GM18526 (cell line): ENCODE data around the gene SCP2.

Experiments
- POLR2A ChIP-seq: IDR thresholded peaks from 3 replicates; pipeline ENCODE4 v1.6.1; 2011; ENCODE audit not compliant: insufficient read length; ENCODE audit errors: extremely low read depth

SCP2 gene

DNA sequence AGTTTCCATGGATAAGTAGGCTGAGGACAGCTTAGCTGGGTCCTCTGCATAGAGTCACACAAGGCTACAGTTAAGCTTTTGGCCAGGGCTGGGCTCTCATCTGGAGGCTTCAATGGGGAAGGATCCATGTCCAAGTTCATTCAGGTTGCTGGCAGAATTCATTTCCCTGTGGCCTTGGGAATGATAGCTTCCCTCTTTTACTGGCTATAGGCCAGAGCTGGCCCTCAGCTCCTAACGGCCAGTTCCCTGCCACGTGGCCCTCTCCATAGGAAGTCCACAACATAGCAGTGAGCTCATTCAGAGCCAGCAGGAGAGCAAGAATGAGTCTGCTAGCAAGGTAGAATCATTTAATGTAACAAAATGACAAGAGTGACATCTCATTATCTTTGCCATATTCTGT is 119.9 kb downstream of the SCP2 start:
- TF ChIP-seq POLR2A: no peak

GRCh38 chr1:53047737-53048736 is 121.0 kb downstream of the SCP2 start:
- no peak for TF ChIP-seq POLR2A

DNA sequence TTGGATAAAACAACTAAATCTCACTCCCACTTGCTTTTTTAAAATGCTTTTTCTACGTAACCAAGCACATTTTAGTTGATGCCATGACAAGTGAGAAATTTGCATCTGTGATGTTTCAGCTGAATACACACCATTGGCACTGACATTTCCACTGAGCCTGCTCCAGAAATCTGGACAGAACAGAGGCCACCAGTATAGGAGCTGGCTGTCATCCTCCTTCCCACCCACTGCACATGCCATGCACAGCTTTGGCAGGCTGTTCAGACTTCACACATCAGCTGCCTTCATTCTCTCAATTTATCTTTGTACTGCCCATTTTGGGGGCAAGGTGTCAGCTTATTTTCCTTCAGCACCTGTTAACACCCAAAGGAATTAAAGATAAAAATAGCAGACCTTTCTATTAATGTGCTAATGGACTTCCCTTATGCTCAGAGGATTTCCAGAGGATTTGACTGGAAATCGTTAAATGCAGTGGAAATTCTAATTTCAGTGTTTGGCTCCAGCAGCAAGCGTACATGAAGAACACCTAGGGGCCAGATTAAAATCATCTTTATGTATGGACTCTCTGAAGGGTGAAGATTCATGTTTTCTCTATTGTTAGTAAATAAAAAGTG is 122.0 kb downstream of the SCP2 start:
- TF ChIP-seq POLR2A: no peak

- no peak for TF ChIP-seq POLR2A
Measured at GRCh38 chr1:53049574-53049967, 122.5 kb downstream of the SCP2 start.

DNA sequence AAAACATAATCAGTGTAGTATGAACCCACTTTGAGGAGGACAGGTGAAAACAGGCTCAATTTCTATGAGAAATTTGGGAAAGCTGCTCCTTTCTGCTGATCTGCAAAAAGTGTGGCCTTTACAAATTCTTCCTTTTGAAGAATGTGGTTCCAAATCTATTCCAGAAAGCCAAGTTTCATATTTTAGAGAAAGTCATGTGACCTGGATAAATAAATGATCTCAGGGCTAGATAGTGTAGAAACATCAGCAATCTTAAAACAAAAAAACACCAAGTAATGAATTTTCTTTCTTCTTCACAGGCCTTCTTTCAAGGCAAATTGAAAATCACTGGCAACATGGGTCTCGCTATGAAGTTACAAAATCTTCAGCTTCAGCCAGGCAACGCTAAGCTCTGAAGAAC is 123.2 kb downstream of the SCP2 start:
- no peak for TF ChIP-seq POLR2A

DNA sequence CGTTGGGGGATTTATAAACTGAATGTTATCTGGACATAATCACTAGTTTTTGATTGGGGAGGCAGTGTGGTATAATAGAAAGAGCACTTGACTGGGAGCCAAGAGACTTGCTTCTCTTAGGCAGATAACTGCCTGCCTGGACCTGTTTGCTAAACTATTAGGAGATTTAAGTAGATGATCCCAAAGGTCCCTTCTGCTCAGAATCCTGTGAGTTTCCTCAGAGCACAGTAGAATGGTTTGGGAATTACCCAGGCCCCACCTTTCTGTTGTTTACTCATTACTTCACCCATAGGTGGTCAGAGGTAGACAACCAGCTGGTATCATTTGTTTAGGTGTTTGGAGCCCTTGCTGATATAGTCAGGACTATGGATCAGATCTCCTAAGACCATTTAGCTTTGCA is 124.6 kb downstream of the SCP2 start:
- TF ChIP-seq POLR2A: no peak

- TF ChIP-seq POLR2A: no peak
Measured at GRCh38 chr1:53057127-53057526, 130.1 kb downstream of the SCP2 start.

- TF ChIP-seq POLR2A: no peak
Measured at GRCh38 chr1:53060579-53060978, 133.5 kb downstream of the SCP2 start.

- TF ChIP-seq POLR2A: no peak
Measured at GRCh38 chr1:53061123-53061858, 134.2 kb downstream of the SCP2 start.

DNA sequence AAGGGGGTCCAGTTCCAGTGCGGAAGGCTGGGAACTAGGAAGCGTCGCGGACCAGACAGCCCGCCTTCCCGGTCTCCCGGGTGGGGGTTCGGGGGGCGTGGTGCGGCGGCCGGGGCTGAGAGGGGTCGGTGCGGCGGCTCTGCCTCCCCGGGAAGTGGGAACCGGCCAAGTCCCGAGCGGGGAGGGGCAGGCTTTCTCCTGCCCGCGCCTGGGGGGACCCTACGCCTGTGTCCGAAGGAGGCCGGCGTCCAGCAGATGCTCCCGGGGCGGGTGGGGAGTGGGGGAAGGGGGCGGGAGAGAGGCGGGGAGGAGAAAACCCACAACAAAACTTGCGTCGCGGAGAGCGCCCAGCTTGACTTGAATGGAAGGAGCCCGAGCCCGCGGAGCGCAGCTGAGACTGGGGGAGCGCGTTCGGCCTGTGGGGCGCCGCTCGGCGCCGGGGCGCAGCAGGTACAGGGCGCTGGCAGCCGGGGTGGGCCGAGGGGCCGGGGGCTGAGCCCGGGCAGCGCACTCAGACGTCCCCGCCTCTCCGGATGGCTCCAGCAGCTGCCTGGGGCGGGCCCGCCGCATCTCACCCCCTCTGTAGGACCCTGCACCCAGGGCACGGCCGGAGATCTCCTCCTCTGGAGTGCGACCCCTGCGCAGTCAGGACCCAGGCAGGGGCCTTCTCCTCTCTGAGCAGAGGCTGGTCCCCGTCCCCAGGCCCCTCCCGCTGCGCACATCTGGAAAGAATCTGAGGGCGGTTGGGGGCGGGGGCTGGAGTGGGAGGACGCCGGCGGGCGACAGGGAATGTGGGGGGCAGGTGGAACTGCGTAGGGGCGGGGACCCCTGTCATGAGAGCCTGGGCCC is 135.0 kb downstream of the SCP2 start, which contains the start of gene PODN:
Gene PODN, plus strand, starts transcription at position 355 of the 849 bp plus-strand sequence. CDS start 7,643 bp downstream, outside the sequence.
- no peak for TF ChIP-seq POLR2A

DNA sequence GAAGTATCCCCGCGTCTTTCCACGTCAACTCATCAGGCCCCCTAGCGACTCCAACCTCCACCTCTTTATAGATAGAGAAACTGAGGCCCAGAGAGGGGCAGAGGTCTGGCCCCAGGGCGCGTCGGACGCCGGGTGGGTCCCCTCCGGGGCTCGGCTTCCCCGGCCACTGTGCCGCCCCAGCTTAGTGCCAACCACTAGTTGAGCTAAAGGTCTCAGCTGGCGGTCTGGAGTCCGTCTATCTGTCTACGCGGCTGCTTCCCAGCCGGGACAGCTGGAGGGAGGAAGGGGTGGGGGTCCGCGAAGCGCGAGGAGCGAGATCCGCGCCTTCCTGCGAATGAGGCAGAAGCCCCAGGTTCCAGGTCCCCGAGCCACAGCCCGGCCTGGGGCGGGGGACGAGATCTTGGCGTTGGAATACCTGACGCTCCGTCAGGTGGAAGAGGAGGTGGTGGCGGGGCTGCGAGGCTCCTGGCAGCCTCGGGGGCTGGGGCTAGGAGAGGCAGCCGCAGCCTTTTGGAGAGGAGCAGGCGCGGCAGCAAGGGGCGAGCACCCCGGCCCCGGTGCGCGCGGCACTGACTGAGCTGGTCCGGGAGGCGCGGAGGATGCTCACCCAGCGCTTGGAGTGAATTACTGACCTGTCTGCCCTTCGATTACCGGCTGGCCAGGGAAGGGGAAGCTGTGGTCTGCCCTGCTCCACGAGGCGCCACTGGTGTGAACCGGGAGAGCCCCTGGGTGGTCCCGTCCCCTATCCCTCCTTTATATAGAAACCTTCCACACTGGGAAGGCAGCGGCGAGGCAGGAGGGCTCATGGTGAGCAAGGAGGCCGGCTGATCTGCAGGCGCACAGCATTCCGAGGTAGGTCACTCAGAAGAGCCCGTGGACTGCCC is 135.9 kb downstream of the SCP2 start:
- TF ChIP-seq POLR2A: no peak

DNA sequence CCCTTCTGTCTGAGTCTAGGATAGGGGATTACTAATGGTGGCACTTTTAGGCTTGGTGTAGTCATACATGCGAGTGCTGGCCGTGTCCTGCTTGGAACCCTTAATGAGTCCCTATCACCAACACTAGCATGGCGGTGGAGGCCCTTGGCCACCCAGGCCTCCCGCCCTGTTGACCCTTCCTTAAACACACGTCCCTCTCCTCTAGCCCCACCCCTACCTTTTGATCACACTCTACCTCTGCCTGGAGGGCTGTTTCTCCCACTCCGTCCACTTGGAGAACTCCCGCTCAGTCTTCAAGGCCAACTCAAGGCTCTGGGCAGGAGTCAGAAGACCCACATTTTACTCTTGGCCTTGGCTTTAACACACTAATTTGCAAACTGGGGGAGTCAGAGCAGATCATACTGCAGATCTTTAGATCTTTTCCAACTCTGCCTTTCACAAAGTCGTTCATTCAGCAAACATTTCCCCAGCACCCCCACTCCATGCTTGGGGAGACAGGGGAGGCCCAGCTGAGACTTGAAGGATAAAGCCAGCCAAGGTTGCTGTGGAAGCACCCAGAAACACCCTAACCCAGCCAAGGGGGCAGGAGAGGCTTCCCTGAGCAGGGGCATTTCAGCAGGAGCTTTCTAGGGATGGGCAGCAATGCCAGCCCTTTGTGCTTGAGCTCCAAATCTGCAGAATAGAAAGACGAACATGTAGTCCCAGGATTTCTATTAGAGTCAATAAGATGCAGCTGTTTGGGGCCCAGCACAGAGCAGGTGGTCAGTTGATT is 136.9 kb downstream of the SCP2 start:
- no peak for TF ChIP-seq POLR2A

DNA sequence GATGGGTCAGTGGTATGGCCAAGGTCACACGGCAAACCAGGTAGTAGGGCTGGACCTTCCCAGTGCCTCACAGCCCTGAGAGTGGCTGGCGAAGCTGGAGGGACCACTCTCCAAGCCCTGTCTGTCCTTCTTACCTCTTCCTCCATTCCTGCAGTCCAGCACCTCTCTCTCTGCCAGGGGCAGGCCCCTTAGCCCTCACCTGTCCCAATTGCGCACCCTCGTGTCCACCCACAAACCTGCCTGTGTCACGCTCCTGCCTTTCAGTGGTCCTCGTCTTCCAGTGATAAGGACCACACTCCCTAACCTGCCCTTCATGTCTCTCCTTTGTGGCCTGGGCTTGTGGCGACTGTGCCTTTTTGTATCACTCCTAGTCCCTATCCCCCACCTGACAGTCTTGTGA is 138.3 kb downstream of the SCP2 start:
- TF ChIP-seq POLR2A: no peak
